ENCODE data around the gene RTN4R.

DNA sequence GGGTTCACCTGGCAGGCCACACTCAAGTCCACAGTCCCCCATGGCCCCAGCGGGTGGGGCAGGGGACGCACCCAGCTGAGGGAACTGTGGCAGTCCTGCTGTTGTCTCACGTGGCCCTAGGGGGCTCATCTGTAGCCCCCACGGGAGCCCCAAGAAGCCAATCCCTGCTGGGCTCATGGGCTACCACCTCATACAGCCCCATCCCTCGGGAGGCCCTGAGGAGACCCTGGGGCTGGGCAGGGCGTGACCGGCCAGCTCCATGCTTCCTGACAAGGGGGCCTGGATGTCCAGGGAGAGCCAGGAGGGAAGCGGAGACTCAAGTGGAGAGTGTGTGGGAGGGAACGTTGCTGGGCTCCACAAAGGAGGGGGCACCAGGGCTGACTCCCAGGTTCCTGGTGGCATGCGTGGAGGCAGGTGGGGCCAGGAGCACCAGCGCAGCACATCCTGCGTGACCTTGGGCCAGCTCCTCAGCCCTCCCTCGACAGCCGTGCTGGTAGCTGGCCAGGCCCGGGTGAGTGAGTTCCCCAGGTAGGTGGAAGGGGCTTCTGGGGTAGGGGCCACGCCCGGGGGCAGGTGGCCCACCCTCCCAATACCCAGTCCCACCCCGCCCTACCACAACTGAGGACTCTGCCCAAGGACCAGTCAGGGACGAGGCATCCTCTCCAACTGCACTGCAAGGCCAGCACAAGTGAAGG is 7.9 kb downstream of the RTN4R start:
- TF ChIP-seq, protein P1, sequence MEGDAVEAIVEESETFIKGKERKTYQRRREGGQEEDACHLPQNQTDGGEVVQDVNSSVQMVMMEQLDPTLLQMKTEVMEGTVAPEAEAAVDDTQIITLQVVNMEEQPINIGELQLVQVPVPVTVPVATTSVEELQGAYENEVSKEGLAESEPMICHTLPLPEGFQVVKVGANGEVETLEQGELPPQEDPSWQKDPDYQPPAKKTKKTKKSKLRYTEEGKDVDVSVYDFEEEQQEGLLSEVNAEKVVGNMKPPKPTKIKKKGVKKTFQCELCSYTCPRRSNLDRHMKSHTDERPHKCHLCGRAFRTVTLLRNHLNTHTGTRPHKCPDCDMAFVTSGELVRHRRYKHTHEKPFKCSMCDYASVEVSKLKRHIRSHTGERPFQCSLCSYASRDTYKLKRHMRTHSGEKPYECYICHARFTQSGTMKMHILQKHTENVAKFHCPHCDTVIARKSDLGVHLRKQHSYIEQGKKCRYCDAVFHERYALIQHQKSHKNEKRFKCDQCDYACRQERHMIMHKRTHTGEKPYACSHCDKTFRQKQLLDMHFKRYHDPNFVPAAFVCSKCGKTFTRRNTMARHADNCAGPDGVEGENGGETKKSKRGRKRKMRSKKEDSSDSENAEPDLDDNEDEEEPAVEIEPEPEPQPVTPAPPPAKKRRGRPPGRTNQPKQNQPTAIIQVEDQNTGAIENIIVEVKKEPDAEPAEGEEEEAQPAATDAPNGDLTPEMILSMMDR (conservative IDR thresholded peaks at IDR 0.05; ENCODE audit: low read length), result no peak
- TF ChIP-seq EZH2phosphoT487 (IDR thresholded peaks at IDR 0.05; ENCODE audit: borderline replicate concordance), result no peak

Data from Loucy (cell line).